Breast epithelium (tissue), 4 donors: ENCODE measurements around the gene PSME2. TPM values are rescaled to one million over a fixed set of nuclear protein-coding genes. Genes with fewer than 3 reads are reported as not detected.

Experiments
- DNase-seq, 2 donors: peaks; one replicate each; pipeline ENCODE4 v3.0.0-alpha.2; 2019; ENCODE audit warnings: low spot score in 2 of 2
- H3K27ac ChIP-seq, 2 donors: fragments of 200-600 bp; sonication (generic) in 1 of 2; one replicate each; pipeline ENCODE4 v1.5.1; 2016 to 2019; ENCODE audit warnings: mild to moderate bottlenecking in 1 of 2
- H3K27me3 ChIP-seq, 2 donors: fragments of 200-600 bp; sonication (generic) in 1 of 2; one replicate each; pipeline versions ENCODE4 v1.5.1 to v1.6.0; 2017 to 2019; ENCODE audit warnings: control low read depth in 1 of 2, mild to moderate bottlenecking in 1 of 2
- H3K36me3 ChIP-seq: fragments of 200-600 bp; one replicate; pipeline ENCODE4 v1.5.1; 2019
- H3K4me1 ChIP-seq, 2 donors: fragments of 200-600 bp; sonication (generic); one replicate each; pipeline ENCODE4 v1.5.1; 2016 to 2019; ENCODE audit warnings: control low read depth in 1 of 2
- H3K4me3 ChIP-seq, 3 donors: fragments of 200-600 bp; sonication (generic); 1 replicate in 2 of 3; 2 replicates in 1 of 3; pipeline ENCODE4 v1.5.1; 2016 to 2019; ENCODE audit warnings: mild to moderate bottlenecking in 3 of 3, moderate library complexity in 2 of 3
- H3K9me3 ChIP-seq, 2 donors: fragments of 200-600 bp; sonication (generic) in 1 of 2; one replicate each; pipeline ENCODE4 v1.5.1; 2016 to 2019; ENCODE audit warnings: control low read depth in 1 of 2
- POLR2A ChIP-seq: fragments of 450-650 bp; IDR thresholded peaks from one replicate; pipeline ENCODE4 v1.6.1; 2016; ENCODE audit warnings: antibody characterized with exemption, mild to moderate bottlenecking, moderate library complexity
- POLR2AphosphoS5 ChIP-seq, 3 donors: sonication (generic); formaldehyde crosslinking; IDR thresholded peaks; one replicate each; pipeline ENCODE4 v1.6.1; 2017; ENCODE audit warnings: antibody characterized with exemption in 3 of 3
- intact Hi-C: fragments of 100-400 bp; cut with DNase I; formaldehyde crosslinking; loops from one replicate; pipeline ENCODE4 v1.15.1; 2023; ENCODE audit warnings: low total_unique reads
- total RNA-seq, 3 donors: library from RNA; depleted of rRNA; stranded (reverse); fragments of >200 nt; gene quantifications; one replicate each; pipeline ENCODE4 v1.1.0, GENCODE V29; 2016
- TF ChIP-seq, protein P1 (sequence below), 3 donors: fragments of 450-650 bp; IDR thresholded peaks; one replicate each; pipeline ENCODE4 v1.5.1; 2016 to 2017; ENCODE audit warnings: antibody characterized with exemption in 3 of 3, mild to moderate bottlenecking in 3 of 3, moderate library complexity in 3 of 3

PSME2 gene
- total RNA-seq, 3 donors from 2014 or later = 22.1 to 69.2 (median 62.1) TPM

GRCh38 chr14:24098229-24098926 lies 48.0 kb downstream of the PSME2 start:
- H3K9me3 ChIP-seq = no peaks in the 10 kb centered on the region
- intact Hi-C loops = no loop called here

DNA sequence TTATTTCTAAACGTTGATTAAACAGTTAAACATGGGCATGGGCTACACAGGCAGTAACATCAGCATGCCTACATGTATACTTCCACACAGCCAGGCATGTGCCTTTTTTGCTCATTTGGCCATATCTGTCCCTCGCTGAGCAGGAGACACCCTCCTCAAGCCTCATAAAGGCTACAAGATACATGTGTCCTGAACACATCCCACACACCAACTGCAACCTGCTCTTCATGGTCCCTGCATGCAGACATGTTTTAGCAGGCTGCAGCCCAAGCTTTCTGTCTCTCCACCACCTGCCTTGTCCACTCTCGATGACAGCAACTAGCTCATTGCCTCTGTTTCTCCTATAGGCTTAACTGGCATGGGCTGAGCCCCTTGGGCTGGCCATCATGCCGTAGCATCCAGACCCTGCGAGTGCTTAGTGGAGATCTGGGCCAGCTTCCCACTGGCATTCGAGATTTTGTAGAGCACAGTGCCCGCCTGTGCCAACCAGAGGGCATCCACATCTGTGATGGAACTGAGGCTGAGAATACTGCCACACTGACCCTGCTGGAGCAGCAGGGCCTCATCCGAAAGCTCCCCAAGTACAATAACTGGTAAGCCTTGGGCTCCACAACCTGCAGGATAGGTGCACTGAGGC lies 49.7 kb downstream of the PSME2 start:
- no peaks in the 10 kb centered on the region for H3K27me3 ChIP-seq
- no peaks in the 10 kb centered on the region for H3K36me3 ChIP-seq
- H3K4me1 ChIP-seq = peaks cover 0 to 4% of the 10 kb centered on the region in 2 donors
- TF ChIP-seq, protein P1, sequence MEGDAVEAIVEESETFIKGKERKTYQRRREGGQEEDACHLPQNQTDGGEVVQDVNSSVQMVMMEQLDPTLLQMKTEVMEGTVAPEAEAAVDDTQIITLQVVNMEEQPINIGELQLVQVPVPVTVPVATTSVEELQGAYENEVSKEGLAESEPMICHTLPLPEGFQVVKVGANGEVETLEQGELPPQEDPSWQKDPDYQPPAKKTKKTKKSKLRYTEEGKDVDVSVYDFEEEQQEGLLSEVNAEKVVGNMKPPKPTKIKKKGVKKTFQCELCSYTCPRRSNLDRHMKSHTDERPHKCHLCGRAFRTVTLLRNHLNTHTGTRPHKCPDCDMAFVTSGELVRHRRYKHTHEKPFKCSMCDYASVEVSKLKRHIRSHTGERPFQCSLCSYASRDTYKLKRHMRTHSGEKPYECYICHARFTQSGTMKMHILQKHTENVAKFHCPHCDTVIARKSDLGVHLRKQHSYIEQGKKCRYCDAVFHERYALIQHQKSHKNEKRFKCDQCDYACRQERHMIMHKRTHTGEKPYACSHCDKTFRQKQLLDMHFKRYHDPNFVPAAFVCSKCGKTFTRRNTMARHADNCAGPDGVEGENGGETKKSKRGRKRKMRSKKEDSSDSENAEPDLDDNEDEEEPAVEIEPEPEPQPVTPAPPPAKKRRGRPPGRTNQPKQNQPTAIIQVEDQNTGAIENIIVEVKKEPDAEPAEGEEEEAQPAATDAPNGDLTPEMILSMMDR (IDR thresholded peaks at IDR 0.05) = no peak
- no peak for TF ChIP-seq POLR2AphosphoS5 (IDR thresholded peaks at IDR 0.05)
- TF ChIP-seq POLR2A = no peak
- no peak for DNase-seq
- H3K4me3 ChIP-seq = no peak overlapping the region
- H3K27ac ChIP-seq = no peak overlapping the region
- intact Hi-C loops = no loop called here
- H3K9me3 ChIP-seq = no peaks in the 10 kb centered on the region

More at GRCh38 chr14:24098229-24098926, 48.0 kb downstream of the PSME2 start:
- no peaks in the 10 kb centered on the region for H3K27me3 ChIP-seq
- H3K36me3 ChIP-seq = no peaks in the 10 kb centered on the region
- no peak overlapping the region for H3K4me3 ChIP-seq
- no peak overlapping the region for H3K27ac ChIP-seq
- no peak for DNase-seq
- no peak for TF ChIP-seq POLR2A
- TF ChIP-seq POLR2AphosphoS5 (IDR thresholded peaks at IDR 0.05) = no peak
- TF ChIP-seq, protein P1 (IDR thresholded peaks at IDR 0.05) = no peak
- peaks cover 0 to 4% of the 10 kb centered on the region in 2 donors for H3K4me1 ChIP-seq

DNA sequence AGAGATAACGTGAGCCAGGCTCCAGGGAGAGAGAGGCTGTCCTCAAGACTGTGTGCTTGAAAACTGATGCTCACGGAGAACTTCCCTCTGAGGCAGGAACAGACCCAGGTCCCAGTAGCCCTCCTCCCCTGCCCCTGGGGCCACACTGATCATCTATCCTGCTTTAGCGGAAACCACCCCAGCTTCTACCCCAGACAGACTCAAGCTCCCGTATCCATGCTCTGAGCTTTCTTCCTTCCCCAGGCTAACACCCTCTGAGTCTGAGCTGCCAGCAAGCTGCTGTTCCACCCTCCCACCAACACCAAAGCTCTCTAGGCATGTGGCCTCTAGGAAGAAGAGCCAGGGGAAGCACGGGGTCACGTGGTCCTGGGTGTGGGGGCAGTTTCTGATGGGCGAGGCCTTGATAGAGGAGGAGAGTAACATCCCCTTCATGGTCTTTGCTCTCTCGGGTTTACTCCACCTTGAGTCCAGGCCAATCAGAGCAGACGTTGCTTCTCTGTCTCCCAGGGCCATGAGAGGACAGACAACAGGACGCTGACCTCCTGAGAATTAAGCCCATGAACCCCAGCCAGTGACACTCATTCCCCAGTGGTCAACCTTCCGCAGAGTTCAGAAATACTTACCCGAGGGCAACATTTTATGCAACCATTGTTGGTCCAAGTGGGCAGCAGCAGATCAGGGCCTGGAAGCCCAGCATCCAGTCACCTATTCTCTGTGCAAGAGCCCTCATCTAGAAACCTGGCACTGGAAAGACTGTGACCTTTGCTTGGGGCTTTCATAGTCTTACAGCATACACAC lies 50.9 kb downstream of the PSME2 start:
- Histone ChIP-seq H3K27ac (peak overlapping the region; percentile 95 to 99), H3K36me3 (no peaks in the 10 kb centered on the region), H3K9me3 (no peaks in the 10 kb centered on the region), H3K4me3 (peak overlapping the region; percentile 91 to 98 (median 93)), H3K27me3 (no peaks in the 10 kb centered on the region), H3K4me1 (peaks cover 0 to 4% of the 10 kb centered on the region in 2 donors)
- DNase-seq = no peak
- intact Hi-C loops = no loop called here
- TF ChIP-seq POLR2AphosphoS5 (IDR thresholded peaks at IDR 0.05) = no peak
- no peak for TF ChIP-seq POLR2A
- TF ChIP-seq, protein P1 (IDR thresholded peaks at IDR 0.05) = no peak

- intact Hi-C loops = no loop called here
- TF ChIP-seq POLR2A (no peak), POLR2AphosphoS5 (IDR thresholded peaks at IDR 0.05) (no peak)
- TF ChIP-seq, protein P1 (IDR thresholded peaks at IDR 0.05) = no peak
Observed at GRCh38 chr14:24094841-24095270, 51.6 kb downstream of the PSME2 start.

More at GRCh38 chr14:24094841-24095270, 51.6 kb downstream of the PSME2 start:
- Histone ChIP-seq H3K27me3 (no peaks in the 10 kb centered on the region), H3K4me1 (peaks cover 0 to 4% of the 10 kb centered on the region in 2 donors), H3K36me3 (no peaks in the 10 kb centered on the region), H3K4me3 (peak overlapping the region; percentile 91 to 98 (median 93)), H3K27ac (peak overlapping the region; percentile 95 to 99), H3K9me3 (no peaks in the 10 kb centered on the region)
- no peak for DNase-seq
